PC-9 (cell line): Measurements from ENCODE around the gene PRR23C.

Experiments
- EZH2 ChIP-seq: fragments of 200-600 bp; sonication (generic); IDR thresholded peaks from 2 replicates; pipeline ENCODE4 v1.8.0; 2017; ENCODE audit warnings: antibody characterized with exemption, low read depth
- TF ChIP-seq, protein P1 (sequence below): fragments of 200-600 bp; sonication (generic); conservative IDR thresholded peaks from 2 replicates; pipeline ENCODE4 v1.6.1; 2017; ENCODE audit warnings: mixed run types, antibody characterized with exemption, mild to moderate bottlenecking, moderate library complexity

DNA sequence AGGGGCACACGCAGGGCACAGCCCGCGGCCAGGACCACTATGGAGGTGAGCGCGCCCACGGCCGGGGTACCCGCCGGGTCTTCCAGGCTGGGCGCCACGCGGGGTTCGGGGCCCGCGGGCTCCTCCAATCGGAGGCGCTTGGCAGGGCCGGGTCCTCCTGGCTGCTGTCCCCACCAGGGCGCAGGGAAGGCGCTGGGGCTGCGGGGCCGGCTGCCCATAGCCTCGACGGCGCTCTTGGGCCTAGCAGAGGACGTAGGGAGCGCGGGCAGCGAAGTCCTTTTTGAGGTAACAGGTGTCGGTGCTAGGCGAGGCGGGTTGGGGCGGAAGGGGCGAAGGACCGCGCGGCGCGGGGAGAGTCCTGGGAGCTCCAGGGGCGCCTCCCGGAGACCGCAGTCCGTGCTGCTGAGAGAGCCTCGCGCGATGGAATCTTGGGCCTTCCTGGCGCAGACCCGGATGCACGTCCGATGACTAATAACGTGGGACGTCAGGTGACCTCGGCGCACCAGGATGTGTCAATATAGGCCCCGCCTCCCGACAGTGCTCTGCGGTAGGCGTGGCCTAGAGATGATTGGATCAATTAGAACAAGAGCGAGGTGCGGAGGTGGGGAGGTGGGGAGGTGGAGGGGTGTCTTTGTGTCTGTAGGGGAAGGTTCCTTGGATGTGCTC lies 38.5 kb downstream of the PRR23C start, which contains the start of gene PRR23A:
- TF ChIP-seq, protein P1, sequence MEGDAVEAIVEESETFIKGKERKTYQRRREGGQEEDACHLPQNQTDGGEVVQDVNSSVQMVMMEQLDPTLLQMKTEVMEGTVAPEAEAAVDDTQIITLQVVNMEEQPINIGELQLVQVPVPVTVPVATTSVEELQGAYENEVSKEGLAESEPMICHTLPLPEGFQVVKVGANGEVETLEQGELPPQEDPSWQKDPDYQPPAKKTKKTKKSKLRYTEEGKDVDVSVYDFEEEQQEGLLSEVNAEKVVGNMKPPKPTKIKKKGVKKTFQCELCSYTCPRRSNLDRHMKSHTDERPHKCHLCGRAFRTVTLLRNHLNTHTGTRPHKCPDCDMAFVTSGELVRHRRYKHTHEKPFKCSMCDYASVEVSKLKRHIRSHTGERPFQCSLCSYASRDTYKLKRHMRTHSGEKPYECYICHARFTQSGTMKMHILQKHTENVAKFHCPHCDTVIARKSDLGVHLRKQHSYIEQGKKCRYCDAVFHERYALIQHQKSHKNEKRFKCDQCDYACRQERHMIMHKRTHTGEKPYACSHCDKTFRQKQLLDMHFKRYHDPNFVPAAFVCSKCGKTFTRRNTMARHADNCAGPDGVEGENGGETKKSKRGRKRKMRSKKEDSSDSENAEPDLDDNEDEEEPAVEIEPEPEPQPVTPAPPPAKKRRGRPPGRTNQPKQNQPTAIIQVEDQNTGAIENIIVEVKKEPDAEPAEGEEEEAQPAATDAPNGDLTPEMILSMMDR, result no peak
- TF ChIP-seq EZH2, result no peak
